HG03439 (cell line): ENCODE data around the gene CCDC51.
"Not testable (repeated sequence)": the region's sequence is repeated elsewhere in the genome, so short reads cannot be mapped to it uniquely, and the experiment has no call there.

ENCODE experiments used
- ATAC-seq: cut with Tn5 transposase; IDR thresholded peaks from one replicate; pipeline ENCODE4 v1.9.1; 2021; ENCODE audit warnings: mild to moderate bottlenecking, moderate library complexity; ENCODE audit not compliant: unreplicated experiment

CCDC51 gene

DNA sequence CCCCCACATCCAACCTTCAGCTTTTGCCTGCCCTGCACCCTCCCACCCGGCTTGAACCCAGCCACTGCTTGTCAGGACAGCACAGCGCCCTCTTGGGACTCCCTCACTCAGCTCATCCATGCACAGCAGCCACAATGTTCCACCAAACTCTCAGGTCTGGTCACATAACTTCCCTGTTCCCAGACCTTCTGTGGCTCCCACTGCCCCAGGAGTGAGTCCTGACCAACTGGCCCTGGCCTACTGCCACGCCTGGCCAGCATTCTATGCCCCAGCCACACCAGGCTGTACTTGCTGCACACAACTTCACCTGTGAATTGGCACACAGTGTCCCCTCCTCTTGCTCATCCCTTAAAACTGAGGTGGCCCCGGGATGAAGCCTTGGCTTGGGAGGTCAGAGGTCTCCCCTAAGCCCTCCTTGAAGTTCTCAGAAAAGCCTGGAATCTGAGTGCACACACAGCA, 31.1 kb downstream of the CCDC51 start:
- ATAC-seq: no peak

DNA sequence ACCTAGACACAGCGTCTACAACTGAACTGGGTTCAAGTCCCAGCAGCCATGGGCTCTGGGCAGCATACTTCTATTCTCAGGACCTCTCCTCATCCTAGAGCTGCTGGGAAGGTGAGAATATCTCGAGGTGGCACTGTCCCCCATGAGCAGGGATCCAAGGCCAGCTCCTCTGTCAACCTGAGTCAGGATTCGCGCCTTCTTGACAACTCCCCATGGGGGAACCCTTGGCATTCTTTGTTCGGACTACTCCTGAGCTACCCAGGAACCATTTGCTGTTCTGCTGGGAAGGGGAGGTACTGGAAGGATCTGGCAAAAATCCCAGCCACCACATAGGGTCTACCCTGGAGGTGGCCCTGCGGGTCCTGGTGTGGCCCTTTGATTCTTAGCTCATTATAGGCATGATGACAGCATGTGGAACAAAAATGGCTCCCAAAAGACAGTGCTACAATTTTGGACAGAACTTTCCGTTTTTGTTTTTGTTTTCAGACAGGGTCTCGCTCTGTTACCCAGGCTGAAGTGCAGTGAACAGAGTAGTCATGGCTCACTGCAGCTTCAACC, 32.3 kb downstream of the CCDC51 start:
- ATAC-seq: no peak

GRCh38 chr3:48406443-48407431, 33.2 kb downstream of the CCDC51 start:
- ATAC-seq: no peak

- no peak for ATAC-seq
Observed at GRCh38 chr3:48405971-48406370, 33.9 kb downstream of the CCDC51 start.

DNA sequence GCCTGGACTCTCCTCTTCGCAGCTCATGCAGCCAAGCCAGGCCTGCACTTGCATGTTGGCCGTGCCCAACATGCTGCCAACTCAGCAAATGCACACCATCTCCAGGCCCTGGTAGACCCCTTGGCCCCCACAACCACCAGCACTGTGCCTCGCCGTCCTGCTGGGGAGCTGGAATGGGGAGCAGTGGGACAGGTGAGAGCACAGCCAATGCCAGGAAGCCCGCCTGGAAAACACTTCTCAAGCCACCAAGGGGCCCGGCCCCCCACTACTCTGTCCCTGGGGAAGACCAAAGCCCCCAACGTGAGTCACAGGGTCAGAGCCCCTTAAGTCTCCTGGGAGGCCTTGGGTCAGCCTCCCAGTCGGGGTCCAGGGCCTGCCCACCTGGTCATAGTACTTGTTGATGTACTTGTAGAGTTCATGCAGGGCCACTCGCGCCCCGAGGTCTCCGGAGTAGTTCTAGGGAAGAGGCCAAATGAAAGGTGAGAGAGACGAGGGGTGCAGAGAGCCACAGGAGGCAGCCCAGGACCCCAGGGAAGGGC, 34.5 kb downstream of the CCDC51 start:
- ATAC-seq: no peak

GRCh38 chr3:48404440-48405342, 35.2 kb downstream of the CCDC51 start:
- ATAC-seq: no peak

DNA sequence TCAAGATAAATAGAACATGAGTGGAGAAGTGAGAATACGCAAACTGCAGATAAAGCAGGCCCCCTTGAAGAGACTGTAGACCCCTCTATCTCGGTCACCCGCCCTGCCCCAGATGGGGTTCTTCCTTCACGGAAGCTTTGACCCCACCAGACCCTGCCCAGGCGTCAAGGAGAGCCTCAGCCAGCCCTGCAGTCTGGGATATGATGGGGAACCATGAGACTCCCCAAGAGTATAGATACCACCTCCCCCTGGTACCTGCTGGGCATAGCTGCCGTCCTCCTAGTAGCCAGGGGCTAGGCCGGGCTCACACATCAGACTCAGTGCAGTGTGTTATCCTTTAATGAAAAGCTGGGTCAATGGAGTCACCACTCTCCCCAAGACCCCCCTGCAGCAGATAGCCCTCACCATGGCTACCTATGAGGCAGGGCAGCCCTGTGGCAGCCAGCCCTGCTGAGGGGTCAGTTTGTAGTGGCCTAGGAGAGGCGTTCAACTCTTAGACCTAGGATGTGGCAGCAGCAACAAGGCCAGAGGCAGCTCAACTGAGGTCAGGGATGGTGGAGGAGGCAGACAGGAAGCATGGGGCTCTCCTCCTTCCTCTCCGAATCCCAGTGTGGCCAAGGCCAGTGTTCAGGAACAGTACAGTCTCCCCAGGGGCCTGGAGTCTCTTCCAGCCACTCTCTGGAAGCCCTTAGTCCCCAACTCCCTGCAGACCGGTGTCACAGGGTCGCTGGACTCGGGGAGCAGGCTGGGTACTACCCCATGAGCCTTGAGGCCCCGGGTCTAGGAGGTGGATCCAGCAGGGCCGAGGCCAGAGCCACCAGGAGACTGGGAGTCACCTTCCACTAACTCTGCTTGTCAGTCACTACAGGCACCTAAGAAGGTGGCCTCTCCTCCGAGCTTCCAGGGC, 36.1 kb downstream of the CCDC51 start:
- ATAC-seq: no peak

DNA sequence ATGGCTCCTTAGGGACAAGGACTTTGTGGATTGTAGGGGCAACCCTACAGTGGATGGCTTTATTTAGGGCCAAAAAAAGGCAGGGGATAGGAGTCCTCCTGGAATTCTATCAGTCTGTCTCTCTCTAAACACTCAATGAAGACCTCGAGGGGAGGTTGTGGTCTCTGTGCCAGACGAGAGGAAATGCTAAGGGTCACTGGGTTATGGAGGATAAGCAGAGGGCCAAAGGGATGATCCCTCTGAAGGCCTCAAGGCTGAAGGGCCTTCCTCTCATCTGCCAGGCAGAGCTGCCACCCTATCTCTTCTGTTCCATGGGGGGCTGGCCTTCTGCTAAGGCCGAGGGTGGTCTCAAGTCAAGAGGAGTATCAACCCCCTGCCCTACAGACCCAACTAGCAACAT, 37.0 kb downstream of the CCDC51 start:
- ATAC-seq: no peak

DNA sequence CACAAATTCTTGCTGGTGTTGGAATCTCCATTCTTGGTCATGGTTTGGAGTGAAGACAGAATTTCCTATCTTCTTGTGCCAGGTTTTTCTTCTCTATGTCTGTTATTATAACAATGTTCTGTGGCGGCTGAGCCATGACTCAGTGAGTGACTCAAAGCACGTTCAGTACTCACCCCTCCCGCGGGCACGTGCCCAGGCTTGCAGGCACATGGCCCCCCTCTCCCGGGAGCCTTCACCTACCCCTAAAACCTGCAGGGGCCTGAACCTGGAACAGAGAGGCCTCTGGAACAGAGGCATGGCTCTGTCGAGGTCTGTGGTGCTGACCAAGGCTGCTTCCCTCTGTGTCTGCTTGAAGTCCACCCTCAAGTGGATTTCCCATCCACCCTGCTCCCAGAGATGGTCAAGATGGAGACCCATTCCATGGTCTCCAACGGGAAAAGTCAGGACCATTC, 37.6 kb downstream of the CCDC51 start:
- no peak for ATAC-seq

DNA sequence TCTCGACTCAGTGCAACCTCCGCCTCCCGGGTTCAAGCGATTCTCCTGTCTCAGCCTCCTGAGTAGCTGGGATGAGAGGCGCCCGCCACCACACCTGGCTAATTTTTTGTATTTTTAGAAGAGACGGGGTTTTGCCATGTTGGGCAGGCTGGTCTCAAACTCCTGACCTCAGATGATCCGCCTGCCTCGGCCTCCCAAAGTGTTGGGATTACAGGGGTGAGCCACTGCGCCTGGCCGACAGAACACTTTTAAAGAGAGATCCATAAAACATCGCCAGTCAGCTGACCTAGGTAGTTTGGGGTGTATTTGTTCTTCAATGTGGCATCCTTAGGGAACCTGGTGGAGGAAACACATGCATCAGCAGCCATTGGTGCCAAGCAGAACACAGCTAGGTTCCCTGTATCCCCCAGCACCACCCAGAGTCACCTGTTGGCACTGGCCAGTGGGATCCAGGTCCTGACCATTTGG, 38.5 kb downstream of the CCDC51 start:
- ATAC-seq: not testable (repeated sequence)

- no peak for ATAC-seq
Observed at GRCh38 chr3:48400824-48401433, 39.0 kb downstream of the CCDC51 start.

DNA sequence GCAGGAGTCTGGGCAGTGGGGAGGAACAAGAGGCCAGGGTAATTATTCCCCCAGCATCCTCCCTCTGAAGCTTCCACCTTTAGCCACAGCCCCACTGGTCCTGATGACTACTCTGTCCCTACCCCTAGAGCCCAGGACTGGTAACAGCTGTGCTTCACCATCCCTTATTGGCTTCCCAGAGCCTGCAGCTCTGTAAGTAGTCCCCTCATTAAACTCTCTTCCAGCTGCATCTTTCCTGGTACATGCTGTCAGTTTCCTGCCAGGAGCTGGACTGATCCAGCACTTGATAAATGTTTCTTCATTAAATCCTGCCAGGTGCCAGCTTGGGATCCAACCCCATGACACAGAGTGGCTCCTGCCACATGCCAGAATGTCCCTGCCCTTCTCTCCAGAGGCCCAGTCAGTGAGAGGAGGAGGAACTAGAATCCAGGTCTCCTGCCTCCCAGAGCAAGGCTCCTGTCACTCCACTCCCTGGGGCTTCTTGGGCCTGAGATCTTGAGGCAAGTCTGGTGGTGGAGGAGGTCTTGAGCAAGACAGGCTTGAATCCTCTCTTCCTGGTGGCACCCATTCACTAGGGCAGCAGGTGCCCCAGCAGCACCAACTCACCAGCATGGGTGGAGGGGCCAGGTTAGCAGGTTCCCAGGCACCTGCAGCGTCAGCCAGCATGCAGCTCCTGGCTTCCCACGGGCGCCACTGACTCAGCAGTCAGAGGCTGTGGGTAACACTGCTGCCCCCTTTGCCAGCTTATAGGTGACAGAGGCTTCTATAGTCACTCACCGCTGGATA, 40.3 kb downstream of the CCDC51 start:
- no peak for ATAC-seq

- no peak for ATAC-seq
Observed at GRCh38 chr3:48398701-48399386, 41.1 kb downstream of the CCDC51 start.

DNA sequence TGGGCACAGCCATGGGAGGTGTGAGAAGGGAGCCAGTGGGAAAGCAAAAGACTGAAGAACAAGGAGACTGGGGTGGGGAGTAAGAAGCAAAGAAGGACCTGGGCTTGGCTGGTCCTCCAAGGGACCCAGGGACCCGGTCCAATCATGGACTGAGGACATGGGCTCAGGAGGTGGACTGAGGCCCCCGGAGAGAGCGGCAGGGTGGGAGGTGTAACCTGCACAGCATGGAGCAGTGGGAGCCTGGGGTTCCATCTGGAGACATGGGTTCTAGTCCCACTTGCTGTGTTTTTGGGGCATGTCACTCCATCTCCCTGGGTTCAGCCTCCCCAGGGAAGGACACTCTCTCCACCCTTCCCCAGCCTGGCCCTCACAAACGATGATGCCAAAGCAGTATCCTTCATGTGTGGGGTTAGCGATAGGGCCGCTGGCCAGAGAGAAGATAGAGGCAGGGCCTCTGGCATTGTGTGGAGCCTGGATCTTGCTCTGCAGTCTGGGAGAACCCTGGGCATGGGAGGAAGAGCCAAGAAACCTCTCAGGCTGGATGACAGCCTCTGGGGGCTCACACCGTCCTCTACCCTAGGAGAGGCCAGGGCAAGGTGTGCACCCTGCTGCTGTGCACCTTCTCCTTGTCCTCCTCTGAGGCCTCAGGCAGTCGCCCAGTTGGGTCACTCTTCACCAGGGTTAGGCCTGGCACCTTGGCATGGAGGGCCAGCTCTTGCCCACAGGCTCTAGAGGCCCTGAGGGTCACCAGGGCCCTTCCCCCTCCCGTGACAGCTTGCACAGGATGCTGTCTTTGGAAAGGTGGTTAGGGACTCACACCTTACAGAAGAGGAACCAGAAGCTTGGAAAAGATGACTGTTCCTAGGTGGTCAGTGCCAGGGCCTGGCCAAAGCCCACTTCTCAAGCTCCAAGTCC, 41.9 kb downstream of the CCDC51 start:
- ATAC-seq: no peak

DNA sequence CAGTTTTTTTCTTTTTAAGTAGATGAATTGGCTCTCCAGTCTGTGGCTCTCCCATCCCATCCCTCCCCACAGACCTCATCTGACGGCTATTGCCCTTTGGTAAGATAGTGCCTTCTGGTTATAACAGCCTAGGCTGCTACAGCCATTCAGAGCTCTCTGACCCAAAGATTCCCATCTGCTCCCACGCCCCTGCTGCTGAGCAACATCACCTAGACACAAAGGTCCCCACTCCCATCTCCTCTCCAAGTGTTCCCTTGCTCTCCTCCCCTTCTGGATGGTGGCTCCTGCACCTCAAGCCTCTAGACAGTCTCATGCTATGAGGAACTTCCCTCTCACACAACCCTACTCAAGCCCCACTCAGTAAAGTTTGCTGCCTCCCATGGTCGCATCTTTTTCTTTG, 44.2 kb downstream of the CCDC51 start:
- no peak for ATAC-seq

- no peak for ATAC-seq
Observed at GRCh38 chr3:48394391-48394790, 45.5 kb downstream of the CCDC51 start.

DNA sequence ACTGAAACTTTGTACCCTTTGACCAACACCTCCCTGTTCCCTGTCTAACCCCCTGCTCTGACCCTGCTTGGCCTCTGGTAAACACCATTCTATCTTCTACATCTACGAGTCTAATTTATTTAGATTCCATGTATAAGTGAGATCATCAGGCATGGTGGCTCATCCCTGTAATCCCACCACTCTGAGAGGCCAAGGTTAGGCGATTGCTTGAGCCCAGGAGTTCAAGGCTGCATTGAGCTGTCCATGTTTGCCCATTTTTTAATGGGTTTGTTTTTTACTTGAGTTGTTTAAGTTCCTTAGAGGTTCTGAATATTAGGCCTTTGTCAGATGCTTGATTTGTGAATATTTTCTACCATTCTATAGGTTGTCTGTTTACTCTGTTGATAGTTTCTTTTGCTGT, 51.0 kb downstream of the CCDC51 start:
- no peak for ATAC-seq
